HG03060 (cell line): Measurements from ENCODE around the gene HMGXB4.

Experiments
- ATAC-seq: cut with Tn5 transposase; IDR thresholded peaks from one replicate; pipeline ENCODE4 v1.9.1; 2021; ENCODE audit warnings: low read depth, moderate number of reproducible peaks; ENCODE audit not compliant: unreplicated experiment

Gene HMGXB4

DNA sequence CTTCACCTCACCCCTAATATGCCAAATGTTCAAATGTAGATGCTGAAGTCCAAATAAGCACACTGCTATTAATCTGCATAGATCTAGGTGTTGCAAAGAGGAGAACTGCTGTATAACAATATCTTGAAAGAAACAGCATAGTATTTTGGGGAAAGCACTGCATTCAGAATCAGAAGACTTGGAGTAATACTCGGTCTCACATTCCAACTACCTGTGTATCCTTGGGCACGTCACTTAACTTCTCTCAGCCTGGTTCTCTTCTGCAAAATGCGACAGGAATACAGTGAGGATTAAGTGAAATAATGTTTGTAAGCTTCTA is 332 bp upstream of the HMGXB4 start:
- peak; percentile 11 for ATAC-seq

DNA sequence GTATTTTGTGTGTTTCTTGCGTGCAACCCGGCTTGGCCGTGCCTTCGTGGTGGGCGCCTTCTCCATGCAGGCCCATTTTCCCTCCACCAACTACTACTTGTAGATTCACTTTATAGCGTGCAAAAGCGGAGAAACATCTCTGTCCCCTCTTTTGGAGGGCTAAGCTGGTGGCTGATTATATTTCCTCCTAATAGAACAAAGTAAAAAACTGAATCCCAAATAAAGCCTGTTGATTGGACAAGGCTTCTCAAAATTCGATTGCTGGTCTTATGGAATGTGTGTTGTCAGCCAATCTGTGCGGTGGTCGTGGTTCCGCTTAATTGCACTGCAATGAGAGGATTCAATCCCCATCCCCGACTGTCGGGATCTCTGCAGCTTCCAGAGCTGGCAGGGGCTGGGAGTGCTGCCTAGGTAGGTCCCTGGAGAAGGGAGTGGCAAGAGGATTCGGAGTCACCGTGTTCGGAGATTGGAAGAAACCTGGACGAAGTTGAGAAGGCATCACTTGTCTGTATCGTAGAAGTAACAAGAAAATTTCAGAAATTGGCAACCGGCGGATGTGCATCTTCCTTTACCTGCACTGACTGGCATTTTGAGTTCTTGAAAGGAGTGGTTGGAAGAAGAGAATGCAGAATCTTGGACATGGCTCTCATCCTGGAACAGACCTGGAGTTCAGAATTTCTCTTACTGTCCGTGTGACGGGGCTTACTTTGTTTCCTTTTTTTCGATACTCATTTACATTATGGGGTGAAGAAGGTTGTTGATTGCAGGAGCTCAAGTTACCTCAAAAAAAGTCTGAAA is 1.1 kb downstream of the HMGXB4 start:
- ATAC-seq, result no peak

DNA sequence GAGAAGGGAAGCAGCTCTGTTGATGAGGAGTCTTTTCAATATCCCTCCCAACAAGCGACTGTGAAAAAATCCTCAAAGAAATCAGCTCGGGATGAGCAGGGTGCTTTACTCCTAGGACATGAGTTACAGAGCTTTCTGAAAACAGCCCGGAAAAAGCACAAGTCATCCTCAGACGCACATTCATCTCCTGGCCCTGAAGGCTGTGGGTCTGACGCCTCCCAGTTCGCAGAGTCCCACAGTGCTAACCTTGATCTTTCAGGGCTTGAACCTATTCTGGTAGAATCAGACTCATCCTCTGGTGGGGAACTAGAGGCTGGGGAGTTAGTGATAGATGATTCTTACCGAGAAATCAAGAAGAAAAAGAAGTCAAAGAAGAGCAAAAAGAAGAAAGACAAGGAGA is 7.7 kb downstream of the HMGXB4 start:
- no peak for ATAC-seq

DNA sequence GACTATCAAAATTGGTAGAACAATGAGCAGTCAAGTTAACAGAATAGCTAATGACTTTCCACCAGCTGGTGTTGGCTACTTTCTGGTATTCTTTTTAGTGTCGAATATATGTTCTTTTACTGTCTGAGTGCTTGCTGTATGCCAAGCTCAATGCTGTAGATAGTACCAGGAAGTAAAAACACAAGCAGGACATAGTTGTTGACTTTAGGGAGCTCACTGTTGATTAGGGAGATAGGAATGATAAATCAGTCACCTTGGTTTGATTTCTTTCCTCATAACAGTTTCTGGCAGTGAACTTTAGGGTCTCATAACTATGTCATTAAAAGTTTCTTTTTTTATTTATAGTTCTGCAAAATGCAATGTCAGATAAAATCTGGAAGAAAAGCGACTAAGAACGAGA is 9.0 kb downstream of the HMGXB4 start:
- ATAC-seq, result no peak

DNA sequence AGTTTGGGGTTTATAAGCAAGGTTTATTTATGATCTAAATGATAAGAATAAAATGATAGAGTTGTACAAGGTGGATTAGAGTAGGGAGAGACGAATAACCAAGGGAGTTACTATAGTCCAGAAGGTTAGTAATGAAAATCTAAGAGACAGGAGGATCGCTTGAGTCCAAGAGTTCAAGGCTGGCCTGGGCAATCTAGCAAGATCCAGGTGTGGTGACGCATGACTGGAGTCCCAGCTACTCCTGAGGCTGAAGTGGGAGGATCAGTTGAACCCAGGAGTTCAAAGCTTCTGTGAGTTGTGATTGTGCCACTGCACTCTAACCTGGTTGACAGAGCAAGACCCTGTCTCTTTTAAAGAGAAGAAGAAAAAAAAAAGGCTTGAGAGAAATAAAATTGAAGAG is 12.3 kb downstream of the HMGXB4 start:
- ATAC-seq, result no peak

DNA sequence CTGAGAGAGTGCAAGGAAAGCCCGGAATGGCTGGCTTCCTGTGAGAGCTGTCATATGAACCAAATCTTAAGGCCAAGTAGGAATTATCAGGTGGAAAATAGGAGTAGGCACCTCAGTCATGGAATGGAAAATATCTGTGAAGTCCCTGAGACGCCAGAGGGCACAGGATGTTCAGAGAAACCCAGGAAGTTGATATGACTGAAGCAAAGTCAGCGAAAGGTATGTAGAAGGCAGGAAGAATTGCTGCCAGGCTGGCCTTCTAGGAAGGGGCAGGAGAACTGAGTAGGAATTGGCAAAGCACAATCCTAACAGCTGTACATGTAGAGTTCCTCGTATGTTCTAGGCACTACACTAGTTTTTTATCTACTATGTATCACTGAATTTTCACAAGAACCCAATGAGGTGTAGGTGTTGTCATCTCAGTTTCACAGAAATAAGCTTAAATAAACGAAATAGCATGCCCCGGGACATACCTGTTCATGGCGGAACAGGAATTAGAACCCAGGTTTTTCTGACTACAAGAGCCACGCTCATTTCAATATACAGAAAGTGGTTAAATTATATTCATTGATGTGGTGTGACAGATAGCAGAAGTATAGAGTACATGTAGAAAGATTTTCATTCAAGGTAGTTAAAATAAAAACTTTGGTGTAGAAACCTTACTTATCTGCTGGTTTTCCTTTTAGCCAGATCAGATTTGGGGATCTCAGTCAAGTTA is 17.0 kb downstream of the HMGXB4 start:
- no peak for ATAC-seq

DNA sequence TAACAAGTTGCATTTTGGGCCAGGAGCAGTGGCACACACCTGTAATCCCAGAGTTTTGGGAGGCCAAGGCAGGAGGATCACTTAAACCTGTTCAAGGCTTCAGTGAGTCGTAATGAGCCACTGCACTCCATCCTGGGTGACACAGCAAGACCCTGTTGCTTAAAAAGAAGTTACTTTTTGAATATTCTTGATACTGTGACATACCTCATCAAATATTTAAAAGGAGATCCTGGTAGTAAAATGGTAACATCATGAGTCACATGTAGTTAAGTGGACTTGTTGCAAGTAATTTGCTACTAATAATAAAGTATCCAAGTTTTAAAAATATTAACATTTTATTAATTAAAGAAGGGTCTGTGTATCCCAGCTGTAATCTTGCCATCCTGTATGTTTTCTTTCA is 18.3 kb downstream of the HMGXB4 start:
- ATAC-seq, result no peak

DNA sequence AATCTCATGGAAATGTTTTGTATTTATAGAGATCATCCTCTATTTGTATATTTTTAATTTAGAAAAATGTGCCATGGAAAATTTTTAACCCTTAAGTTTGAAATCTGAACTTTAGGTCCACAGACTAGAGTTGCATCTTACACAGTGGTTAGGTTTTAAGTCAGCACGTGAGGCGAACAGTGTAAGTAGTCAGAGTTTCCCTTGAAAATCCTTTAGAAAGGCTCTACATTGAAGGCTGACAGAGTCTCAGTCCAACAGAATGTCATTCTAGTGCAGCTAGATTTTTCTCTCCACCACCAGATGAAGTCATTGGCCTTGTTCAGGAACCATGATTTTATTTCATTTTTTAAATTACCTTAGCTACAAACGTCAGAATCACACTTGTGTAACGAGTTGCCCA is 18.7 kb downstream of the HMGXB4 start:
- no peak for ATAC-seq

DNA sequence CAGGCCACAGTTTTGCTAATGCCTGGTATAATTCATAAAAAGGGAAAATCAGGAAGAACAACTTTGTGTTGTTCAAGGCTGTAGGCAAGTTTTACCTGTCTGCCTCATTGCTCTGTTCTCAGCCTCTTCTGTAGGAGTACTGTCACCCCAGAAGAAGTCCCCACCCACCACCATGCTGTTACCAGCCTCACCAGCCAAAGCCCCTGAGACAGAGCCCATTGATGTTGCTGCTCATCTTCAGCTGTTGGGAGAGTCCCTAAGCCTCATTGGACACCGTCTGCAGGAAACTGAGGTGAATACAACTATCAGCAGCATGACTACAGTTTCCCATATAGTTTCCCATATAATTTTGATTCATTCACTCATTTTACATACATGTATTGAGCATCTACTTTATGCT is 30.8 kb downstream of the HMGXB4 start:
- no peak for ATAC-seq

DNA sequence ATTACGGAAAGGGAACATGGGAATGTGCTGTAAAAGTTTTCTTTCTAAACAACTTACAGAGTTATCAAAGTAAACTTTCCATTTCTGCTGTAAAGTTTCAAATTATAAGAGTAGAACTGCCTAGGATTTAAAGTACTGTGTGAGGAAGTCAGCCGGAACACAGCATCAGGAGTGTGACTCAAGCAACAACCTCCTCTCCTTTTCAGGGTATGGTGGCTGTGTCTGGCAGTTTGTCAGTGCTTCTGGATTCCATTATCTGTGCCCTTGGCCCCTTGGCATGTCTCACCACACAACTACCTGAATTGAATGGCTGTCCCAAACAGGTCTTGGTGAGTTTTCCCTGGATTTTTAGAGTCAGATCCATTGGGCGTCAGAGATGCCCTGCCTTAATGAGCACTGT is 35.5 kb downstream of the HMGXB4 start:
- ATAC-seq, result no peak

DNA sequence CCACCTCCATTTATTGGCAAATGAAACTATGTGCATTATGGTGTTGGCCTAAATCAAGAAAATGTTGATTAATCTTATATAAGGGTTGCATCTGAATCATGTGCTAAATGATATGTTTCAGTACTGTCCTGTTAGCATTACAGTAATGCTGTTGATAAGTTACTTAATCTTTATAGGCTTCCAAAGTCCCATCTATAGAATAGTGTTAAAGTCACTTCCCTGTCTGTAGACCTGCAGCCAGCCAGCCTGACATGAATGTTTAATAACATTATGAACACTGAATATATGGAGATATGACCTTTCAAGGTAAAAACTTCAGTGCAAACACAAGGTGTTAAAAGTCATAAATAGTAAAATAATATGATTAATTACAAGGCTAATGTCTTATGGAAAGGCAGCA is 38.8 kb downstream of the HMGXB4 start:
- no peak for ATAC-seq

DNA sequence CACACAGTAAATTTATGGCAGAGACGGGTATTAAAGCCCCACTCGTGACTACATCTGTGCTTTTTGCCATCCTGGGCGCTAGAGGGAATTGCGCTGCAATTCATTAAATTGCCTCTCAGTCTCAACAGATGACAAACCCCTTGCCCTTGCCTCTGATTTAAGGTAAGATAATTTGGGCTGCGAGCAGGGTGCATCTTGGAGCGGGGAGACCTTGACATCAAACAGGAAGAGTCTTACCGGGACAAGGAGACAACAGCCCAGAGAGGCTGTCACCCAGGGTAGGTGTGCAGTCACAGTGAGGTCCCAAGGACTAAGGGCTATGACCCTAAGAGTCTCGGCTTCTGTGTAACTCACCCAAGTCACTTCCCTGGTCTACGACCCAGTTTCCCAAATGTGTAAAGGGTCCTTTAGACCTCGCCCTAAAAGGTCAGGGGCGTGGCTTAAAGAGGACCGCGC is 42.0 kb downstream of the HMGXB4 start:
- ATAC-seq, result peak; percentile 7

DNA sequence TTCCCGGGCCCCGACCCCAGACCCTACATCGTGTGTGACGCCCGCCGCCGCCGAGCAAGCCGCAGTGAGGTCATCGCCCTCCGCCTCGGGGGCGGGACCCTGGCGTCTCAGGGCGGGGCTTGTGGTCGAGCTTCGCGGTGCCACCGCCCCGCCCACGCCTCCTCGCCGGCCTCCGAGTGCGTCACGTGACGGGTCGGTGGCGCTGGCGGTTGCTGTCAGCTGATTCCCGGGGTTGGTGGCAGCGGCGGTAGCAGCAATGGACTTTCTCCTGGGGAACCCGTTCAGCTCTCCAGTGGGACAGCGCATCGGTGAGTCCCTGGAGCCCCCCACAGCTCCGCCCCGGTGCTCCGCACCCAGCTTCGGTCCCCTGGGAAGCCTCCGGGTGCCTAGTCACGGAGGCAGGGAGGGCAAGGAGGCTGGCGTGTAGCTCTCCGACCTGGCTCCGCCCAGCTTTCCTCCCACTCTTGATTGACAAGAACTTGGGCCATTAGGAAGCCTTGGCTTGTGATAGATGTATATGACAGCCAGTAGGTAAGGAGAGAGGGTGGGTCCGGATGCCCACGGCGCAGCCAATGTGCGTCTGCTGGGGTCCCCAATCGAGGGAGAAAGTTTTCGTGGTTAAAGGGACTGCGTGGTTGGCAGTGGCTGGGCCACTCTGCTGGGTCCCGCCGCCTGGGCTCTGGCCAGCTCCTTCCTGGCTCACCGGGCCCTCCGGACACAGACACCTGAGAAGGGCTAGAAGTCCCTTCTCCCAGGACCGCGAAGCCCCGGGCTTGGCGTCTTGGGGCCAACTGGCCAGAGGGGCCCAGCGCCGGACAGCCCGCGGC is 42.6 kb downstream of the HMGXB4 start, which contains the start of gene TOM1:
Gene TOM1 (plus strand): TSS at position 222 of the 827 bp plus-strand sequence. CDS start 35 bp downstream, at position 257.
- peak; percentile 92 for ATAC-seq

DNA sequence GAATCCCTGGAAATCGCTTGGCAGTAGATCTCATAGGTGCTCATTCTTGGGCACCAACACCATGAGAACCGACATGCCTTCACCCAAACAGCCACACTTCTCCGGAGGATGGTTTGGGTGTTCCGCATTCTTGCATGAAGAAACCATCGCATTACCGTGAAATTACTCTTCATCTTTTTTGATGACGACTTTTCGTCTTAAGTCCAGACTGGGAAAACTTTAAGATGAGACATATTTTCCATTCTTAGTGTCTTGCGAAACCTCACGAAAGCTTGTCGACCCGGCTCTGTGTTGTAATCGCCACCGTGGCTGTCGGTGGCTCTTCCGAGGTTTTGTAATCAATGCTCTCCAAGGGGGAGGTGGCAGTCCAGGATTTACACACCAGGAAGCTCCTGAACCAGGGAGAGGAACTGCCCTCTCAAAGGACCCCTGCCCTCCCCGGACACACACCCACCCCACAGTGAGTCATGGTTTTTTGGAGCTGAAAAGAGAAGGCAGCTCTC is 44.1 kb downstream of the HMGXB4 start:
- no peak for ATAC-seq

DNA sequence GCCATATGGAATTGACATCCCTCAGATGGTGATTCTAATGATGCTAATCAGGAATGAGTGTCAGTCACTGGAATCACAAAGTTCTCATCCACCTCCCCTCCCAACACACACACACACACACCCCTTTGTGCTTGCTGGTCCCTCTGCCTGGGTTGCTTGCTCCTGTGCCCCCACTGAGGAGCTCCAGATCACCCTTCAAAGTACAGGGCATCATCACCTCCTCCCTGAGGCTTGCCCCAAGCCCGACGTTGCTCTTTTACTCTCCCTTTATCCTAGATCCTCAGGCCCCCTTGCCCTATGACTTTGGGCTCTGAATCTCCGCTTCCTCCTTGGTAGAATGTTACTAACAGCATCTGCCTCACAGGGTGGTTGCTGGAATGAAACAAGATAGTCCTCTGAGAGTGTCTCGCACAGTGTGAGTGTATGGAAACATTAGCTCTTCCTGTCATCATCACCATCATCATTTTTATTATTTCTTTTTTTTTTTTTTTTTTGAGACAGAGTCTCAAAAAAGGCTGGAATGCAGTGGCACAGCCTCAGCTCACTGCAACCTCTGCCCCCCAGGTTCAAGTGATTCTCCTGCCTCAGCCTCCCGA is 45.8 kb downstream of the HMGXB4 start:
- no peak for ATAC-seq

DNA sequence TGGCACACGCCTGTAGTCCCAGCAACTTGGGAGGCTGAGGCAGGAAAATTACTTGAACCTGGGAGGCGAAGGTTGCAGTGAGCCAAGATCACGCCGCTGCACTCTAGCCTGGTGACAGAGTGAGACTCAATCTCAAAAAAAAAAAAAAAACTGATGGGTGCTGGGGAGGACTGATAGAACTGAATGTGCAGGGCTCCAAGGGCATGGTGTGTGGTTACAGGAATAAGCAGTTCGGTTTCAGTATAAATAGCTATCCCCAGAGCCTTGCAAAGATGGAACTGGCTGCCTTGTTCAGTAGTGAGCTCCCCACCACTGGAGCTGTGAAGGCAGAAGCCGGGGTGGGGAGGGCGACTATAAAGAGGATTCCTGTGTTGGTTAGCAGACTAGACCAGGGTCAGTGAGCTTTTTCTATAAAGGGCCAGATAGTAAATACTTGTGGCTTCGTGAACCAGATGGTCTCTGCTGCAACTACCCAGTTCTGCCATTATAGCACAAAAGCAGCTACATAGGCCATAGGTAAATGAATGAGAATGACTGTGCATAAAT is 48.3 kb downstream of the HMGXB4 start:
- no peak for ATAC-seq

DNA sequence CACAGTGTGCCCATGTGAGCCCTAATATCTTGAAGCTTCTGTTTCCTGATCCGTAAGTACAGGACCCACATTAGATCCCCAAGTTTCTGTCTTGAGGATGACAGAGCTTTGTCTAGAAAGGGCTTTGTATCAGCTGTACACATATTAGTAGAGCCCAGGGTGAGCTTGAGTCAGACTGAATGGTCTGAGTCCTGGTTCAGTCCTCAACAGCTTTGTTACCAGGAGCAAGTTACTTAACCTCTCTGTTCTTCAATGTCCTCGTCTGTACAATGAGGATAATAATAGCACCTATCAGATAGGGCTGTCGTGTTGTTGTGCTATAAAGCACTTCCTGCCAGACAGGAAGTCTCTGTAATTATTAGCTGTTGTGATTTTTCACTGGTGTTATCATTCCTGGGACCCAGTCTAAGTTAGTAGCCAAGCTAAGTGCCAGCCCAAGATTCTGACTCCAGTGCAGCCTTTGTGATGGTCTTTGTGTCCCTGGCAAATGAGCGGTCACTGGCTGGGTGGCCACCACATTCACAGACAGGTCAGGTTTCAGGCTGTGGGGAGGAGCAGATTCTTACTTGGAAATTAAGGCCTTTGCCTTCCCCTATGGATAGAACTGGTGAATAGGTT is 49.2 kb downstream of the HMGXB4 start:
- no peak for ATAC-seq

DNA sequence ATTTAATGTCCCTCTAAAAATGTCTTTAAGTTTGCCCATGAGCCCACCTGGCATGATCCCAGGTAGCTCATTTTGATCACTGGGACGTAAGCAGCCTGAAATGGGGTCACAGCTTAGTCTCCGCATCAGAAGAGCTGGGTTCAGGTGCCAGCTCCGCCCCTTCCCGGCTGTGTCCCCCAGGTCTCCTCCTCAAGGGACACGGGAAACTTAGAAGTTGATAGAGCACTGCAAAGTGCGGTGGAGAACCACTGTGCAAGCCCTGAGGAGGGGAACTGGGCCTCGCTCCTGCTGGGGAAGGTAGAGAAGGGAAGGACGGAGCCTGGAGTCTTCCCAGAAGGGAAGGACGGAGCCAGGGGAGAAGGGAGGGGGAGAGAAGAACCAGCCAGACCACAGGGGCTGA is 50.1 kb downstream of the HMGXB4 start:
- no peak for ATAC-seq

DNA sequence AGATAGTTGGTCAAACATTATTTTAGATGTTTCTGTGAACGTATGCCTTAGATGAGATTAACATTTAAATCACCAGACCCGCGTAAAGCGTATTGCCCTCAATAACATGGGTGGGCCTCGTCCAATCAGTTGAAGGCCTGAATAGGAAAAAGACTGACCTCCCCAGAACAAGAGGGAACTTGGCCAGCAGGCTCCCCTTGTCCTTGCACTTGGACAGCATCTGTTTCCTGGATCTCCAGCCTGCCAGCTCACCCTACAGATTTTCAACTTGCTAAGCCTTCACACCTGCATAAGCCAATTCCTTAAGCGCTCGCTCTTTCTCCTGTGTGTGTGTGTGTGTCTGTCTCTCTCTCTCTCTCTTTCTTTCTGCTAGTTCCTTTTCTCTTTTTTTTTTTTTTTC is 50.6 kb downstream of the HMGXB4 start:
- no peak for ATAC-seq

DNA sequence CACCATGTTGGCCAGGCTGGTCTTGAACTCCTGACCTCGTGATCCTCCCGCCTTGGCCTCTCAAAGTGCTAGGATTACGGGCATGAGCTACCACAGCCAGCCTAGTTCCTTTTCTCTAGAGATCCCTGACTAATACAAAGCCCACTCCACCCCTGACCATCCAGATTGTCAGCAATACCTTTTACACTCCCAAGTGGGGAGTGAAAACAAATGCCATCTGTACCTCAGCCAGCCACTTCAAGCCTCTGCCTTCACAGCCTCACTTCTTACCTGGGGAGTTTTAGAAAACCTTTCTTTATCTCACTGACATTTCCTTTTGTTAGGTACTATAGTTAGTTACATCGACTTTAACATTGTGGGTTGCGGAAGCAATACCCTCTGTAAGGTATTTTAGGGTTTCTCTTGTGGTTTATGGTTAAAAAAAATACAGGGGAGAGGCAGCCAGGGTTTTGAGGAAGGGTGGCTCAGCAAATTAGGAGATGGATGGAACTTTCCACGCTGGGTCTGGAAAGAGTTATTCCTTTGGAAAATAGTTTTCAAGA is 51.3 kb downstream of the HMGXB4 start:
- ATAC-seq, result peak; percentile 45
